ENCODE results near the gene HLA-F.

HLA-F gene

GRCh38 chr6:29744131-29744530 lies 20.9 kb downstream of the HLA-F start:
- no peak for DNase-seq (ENCODE audit: low read depth)

GRCh38 chr6:29744621-29745020 lies 21.4 kb downstream of the HLA-F start:
- DNase-seq (ENCODE audit: low read depth): no peak

- DNase-seq (ENCODE audit: low read depth): no peak
Measured at GRCh38 chr6:29745386-29745785, 22.2 kb downstream of the HLA-F start.

- DNase-seq (ENCODE audit: low read depth): no peak
Measured at GRCh38 chr6:29745855-29746449, 22.7 kb downstream of the HLA-F start.

- no peak for DNase-seq (ENCODE audit: low read depth)
Measured at GRCh38 chr6:29746846-29747687, 23.8 kb downstream of the HLA-F start.

GRCh38 chr6:29747688-29748250 lies 24.5 kb downstream of the HLA-F start:
- DNase-seq (ENCODE audit: low read depth): no peak

- DNase-seq (ENCODE audit: low read depth): peak; percentile 66
Measured at GRCh38 chr6:29748391-29749307, 25.4 kb downstream of the HLA-F start.

GRCh38 chr6:29749308-29749662 lies 26.1 kb downstream of the HLA-F start:
- DNase-seq (ENCODE audit: low read depth): no peak

- no peak for DNase-seq (ENCODE audit: low read depth)
Measured at GRCh38 chr6:29749668-29750067, 26.4 kb downstream of the HLA-F start.

GRCh38 chr6:29750709-29751108 lies 27.5 kb downstream of the HLA-F start:
- DNase-seq (ENCODE audit: low read depth): no peak

- no peak for DNase-seq (ENCODE audit: low read depth)
Measured at GRCh38 chr6:29751480-29751879, 28.2 kb downstream of the HLA-F start.

GRCh38 chr6:29752451-29753308 lies 29.4 kb downstream of the HLA-F start:
- peak; percentile 71 for DNase-seq (ENCODE audit: low read depth)

- no peak for DNase-seq (ENCODE audit: low read depth)
Measured at GRCh38 chr6:29753309-29753644, 30.0 kb downstream of the HLA-F start.

GRCh38 chr6:29755295-29755871 lies 32.1 kb downstream of the HLA-F start:
- DNase-seq (ENCODE audit: low read depth): no peak

GRCh38 chr6:29757282-29757681 lies 34.0 kb downstream of the HLA-F start:
- no peak for DNase-seq (ENCODE audit: low read depth)

- DNase-seq (ENCODE audit: low read depth): no peak
Measured at GRCh38 chr6:29757701-29758293, 34.6 kb downstream of the HLA-F start.

- DNase-seq (ENCODE audit: low read depth): no peak
Measured at GRCh38 chr6:29758761-29759160, 35.5 kb downstream of the HLA-F start.

- no peak for DNase-seq (ENCODE audit: low read depth)
Measured at GRCh38 chr6:29759457-29759856, 36.2 kb downstream of the HLA-F start.

- DNase-seq (ENCODE audit: low read depth): no peak
Measured at GRCh38 chr6:29760328-29760727, 37.1 kb downstream of the HLA-F start.

GRCh38 chr6:29762051-29762450 lies 38.8 kb downstream of the HLA-F start:
- no peak for DNase-seq (ENCODE audit: low read depth)

- no peak for DNase-seq (ENCODE audit: low read depth)
Measured at GRCh38 chr6:29762781-29763214, 39.6 kb downstream of the HLA-F start.
